Peyer's patch (tissue), 4 donors: ENCODE measurements around the gene CHST1. TPM values are rescaled to one million over a fixed set of nuclear protein-coding genes. Genes with fewer than 3 reads are reported as not detected.

Source experiments
- DNase-seq, 3 donors: peaks; one replicate each; pipeline ENCODE4 v3.0.0-alpha.2; 2017 to 2019
- H3K27ac ChIP-seq, 4 donors: fragments of 200-600 bp; sonication (generic); one replicate each; pipeline ENCODE4 v1.5.1; 2016 to 2019
- H3K27me3 ChIP-seq, 2 donors: fragments of 200-600 bp; sonication (generic); one replicate each; pipeline ENCODE4 v1.5.1; 2019
- H3K36me3 ChIP-seq, 3 donors: fragments of 200-600 bp; sonication (generic); one replicate each; pipeline ENCODE4 v1.5.1; 2016 to 2019
- H3K4me1 ChIP-seq, 4 donors: fragments of 200-600 bp; sonication (generic); one replicate each; pipeline ENCODE4 v1.5.1; 2016 to 2019
- H3K4me3 ChIP-seq, 4 donors: fragments of 200-600 bp; sonication (generic); 1 replicate in 3 of 4; 2 replicates in 1 of 4; pipeline ENCODE4 v1.5.1; 2016 to 2019; ENCODE audit warnings: mild to moderate bottlenecking in 1 of 4
- H3K9me3 ChIP-seq, 4 donors: fragments of 200-600 bp; sonication (generic); one replicate each; pipeline ENCODE4 v1.5.1; 2016 to 2019; ENCODE audit warnings: mild to moderate bottlenecking in 1 of 4
- CTCF ChIP-seq, 6 experiments: fragments of 450-650 bp in 4 of 6; fragments of 200-600 bp in 2 of 6; sonication (generic) in 1 of 6; IDR thresholded peaks; one replicate each; pipeline ENCODE4 v1.5.1; 2017 to 2019; ENCODE audit warnings: antibody characterized with exemption in 6 of 6, mild to moderate bottlenecking in 3 of 6, moderate library complexity in 1 of 6
- POLR2A ChIP-seq, 2 donors: fragments of 450-650 bp; IDR thresholded peaks; one replicate each; pipeline ENCODE4 v1.5.1; 2017; ENCODE audit warnings: antibody characterized with exemption in 2 of 2, mild to moderate bottlenecking in 2 of 2, moderate library complexity in 2 of 2
- total RNA-seq, 4 donors: library from RNA; depleted of rRNA; stranded (reverse); fragments of >200 nt; gene quantifications; one replicate each; pipeline ENCODE4 v1.1.0, GENCODE V29; 2016

Gene CHST1
- total RNA-seq, 4 donors from 2014 or later, result 0.53 to 11.6 (median 1.4) TPM

- no peak overlapping the region for H3K4me3 ChIP-seq
- TF ChIP-seq POLR2A (IDR thresholded peaks at IDR 0.05), result no peak
- no peak for TF ChIP-seq CTCF (IDR thresholded peaks at IDR 0.05)
Measured at GRCh38 chr11:45649544-45650165, 15.8 kb downstream of the CHST1 start.

GRCh38 chr11:45648931-45649330, 16.5 kb downstream of the CHST1 start:
- Histone ChIP-seq H3K4me3 (no peak overlapping the region), H3K9me3 (no peaks in the 10 kb centered on the region), H3K27ac (no peak overlapping the region), H3K27me3 (no peaks in the 10 kb centered on the region), H3K4me1 (no peaks in the 10 kb centered on the region), H3K36me3 (no peaks in the 10 kb centered on the region)
- no peak for TF ChIP-seq CTCF (IDR thresholded peaks at IDR 0.05)
- no peak for TF ChIP-seq POLR2A (IDR thresholded peaks at IDR 0.05)
- no peak for DNase-seq

More at GRCh38 chr11:45649544-45650165, 15.8 kb downstream of the CHST1 start:
- Histone ChIP-seq H3K4me1 (no peaks in the 10 kb centered on the region), H3K27me3 (no peaks in the 10 kb centered on the region), H3K36me3 (no peaks in the 10 kb centered on the region), H3K9me3 (no peaks in the 10 kb centered on the region), H3K27ac (no peak overlapping the region)
- no peak for DNase-seq

GRCh38 chr11:45647786-45648185, 17.6 kb downstream of the CHST1 start:
- Histone ChIP-seq H3K27me3 (no peaks in the 10 kb centered on the region), H3K4me1 (no peaks in the 10 kb centered on the region), H3K27ac (no peak overlapping the region), H3K4me3 (no peak overlapping the region), H3K36me3 (no peaks in the 10 kb centered on the region), H3K9me3 (no peaks in the 10 kb centered on the region)
- TF ChIP-seq CTCF (IDR thresholded peaks at IDR 0.05) (no peak), POLR2A (IDR thresholded peaks at IDR 0.05) (no peak)
- DNase-seq, result no peak

GRCh38 chr11:45647329-45647728, 18.1 kb downstream of the CHST1 start:
- Histone ChIP-seq H3K9me3 (no peaks in the 10 kb centered on the region), H3K4me3 (no peak overlapping the region), H3K4me1 (no peaks in the 10 kb centered on the region), H3K36me3 (no peaks in the 10 kb centered on the region), H3K27me3 (no peaks in the 10 kb centered on the region), H3K27ac (no peak overlapping the region)
- no peak for DNase-seq
- no peak for TF ChIP-seq CTCF (IDR thresholded peaks at IDR 0.05)
- TF ChIP-seq POLR2A (IDR thresholded peaks at IDR 0.05), result no peak

- DNase-seq, result no peak
- H3K27me3 ChIP-seq, result no peaks in the 10 kb centered on the region
Measured at GRCh38 chr11:45646275-45646927, 19.0 kb downstream of the CHST1 start.

More at GRCh38 chr11:45646275-45646927, 19.0 kb downstream of the CHST1 start:
- TF ChIP-seq POLR2A (IDR thresholded peaks at IDR 0.05) (no peak), CTCF (IDR thresholded peaks at IDR 0.05) (no peak)
- Histone ChIP-seq H3K4me3 (no peak overlapping the region), H3K27ac (no peak overlapping the region), H3K36me3 (no peaks in the 10 kb centered on the region), H3K4me1 (no peaks in the 10 kb centered on the region), H3K9me3 (no peaks in the 10 kb centered on the region)
